Measurements from ENCODE around the gene AFAP1L1.

Gene AFAP1L1

GRCh38 chr5:149355688-149356087, 84.0 kb downstream of the AFAP1L1 start:
- no peak for DNase-seq

- DNase-seq = no peak
Measured at GRCh38 chr5:149356391-149356790, 84.7 kb downstream of the AFAP1L1 start.

GRCh38 chr5:149357370-149358293, 86.0 kb downstream of the AFAP1L1 start, which contains the start of gene PCYOX1L:
Gene PCYOX1L (plus strand): TSS chr5:149358046. CDS start chr5:149358069, 23 bp downstream.
- DNase-seq = peak; percentile 97

- DNase-seq = peak; percentile 38
Measured at GRCh38 chr5:149358294-149358651, 86.6 kb downstream of the AFAP1L1 start.

- no peak for DNase-seq
Measured at GRCh38 chr5:149358868-149359495, 87.3 kb downstream of the AFAP1L1 start.

GRCh38 chr5:149360272-149360671, 88.6 kb downstream of the AFAP1L1 start:
- DNase-seq = no peak

GRCh38 chr5:149362541-149362940, 90.9 kb downstream of the AFAP1L1 start:
- DNase-seq = no peak

GRCh38 chr5:149363358-149363757, 91.7 kb downstream of the AFAP1L1 start:
- no peak for DNase-seq

- no peak for DNase-seq
Measured at GRCh38 chr5:149363936-149364335, 92.3 kb downstream of the AFAP1L1 start.

GRCh38 chr5:149364719-149365118, 93.1 kb downstream of the AFAP1L1 start:
- DNase-seq = no peak

- no peak for DNase-seq
Measured at GRCh38 chr5:149365418-149365817, 93.8 kb downstream of the AFAP1L1 start.

GRCh38 chr5:149366169-149366729, 94.6 kb downstream of the AFAP1L1 start:
- DNase-seq = no peak

- peak; percentile 61 for DNase-seq
Measured at GRCh38 chr5:149367249-149367971, 95.8 kb downstream of the AFAP1L1 start.

- DNase-seq = no peak
Measured at GRCh38 chr5:149367972-149368645, 96.5 kb downstream of the AFAP1L1 start.

- no peak for DNase-seq
Measured at GRCh38 chr5:149370878-149371277, 99.2 kb downstream of the AFAP1L1 start.

GRCh38 chr5:149371296-149371962, 99.8 kb downstream of the AFAP1L1 start:
- peak; percentile 76 for DNase-seq

- no peak for DNase-seq
Measured at GRCh38 chr5:149372076-149372795, 100.6 kb downstream of the AFAP1L1 start.

- DNase-seq = no peak
Measured at GRCh38 chr5:149372932-149373331, 101.3 kb downstream of the AFAP1L1 start.

- DNase-seq = no peak
Measured at GRCh38 chr5:149374303-149374702, 102.6 kb downstream of the AFAP1L1 start.

- DNase-seq = no peak
Measured at GRCh38 chr5:149374801-149375200, 103.1 kb downstream of the AFAP1L1 start.

GRCh38 chr5:149375434-149375833, 103.8 kb downstream of the AFAP1L1 start:
- DNase-seq = no peak
